ENCODE results near the gene BCL2. TPM values are rescaled to one million over a fixed set of nuclear protein-coding genes. Genes with fewer than 3 reads are reported as not detected.

Gene BCL2
- total RNA-seq, 1 experiment from 2014 or later, result 1.3 TPM

- H2AK5ac ChIP-seq (ENCODE audit: insufficient read length, low read length), result no peak overlapping the region
- H2BK5ac ChIP-seq (ENCODE audit: insufficient read length, low read length), result no peak overlapping the region
- Mint-ChIP-seq H3K27ac (0 out of 7 replicates have a peak overlapping the region, but pooled peaks of 1 of the 3 experiments have one; percentile 34), H3K36me3 (ENCODE audit: insufficient read depth in 1 of 3, low read depth in 3 of 3) (peaks cover 23 to 83% (median 65%) of the 10 kb centered on the region in 3 experiments; a peak in 6 of 7 replicates), H3K9me3 (no peaks in the 10 kb centered on the region), H3K4me3 (no peak overlapping the region), H3K4me1 (peaks cover under 1 to 4% of the 10 kb centered on the region in 2 experiments; a peak in 3 of 4 replicates), H3K27me3 (ENCODE audit: low read depth) (no peaks in the 10 kb centered on the region)
- H2BK12ac ChIP-seq (ENCODE audit: insufficient read length, low read depth, low read length), result no peak overlapping the region
- no peak overlapping the region for H4K5ac ChIP-seq (ENCODE audit: insufficient read length, low read depth, low read length)
- TF ChIP-seq, protein P1, sequence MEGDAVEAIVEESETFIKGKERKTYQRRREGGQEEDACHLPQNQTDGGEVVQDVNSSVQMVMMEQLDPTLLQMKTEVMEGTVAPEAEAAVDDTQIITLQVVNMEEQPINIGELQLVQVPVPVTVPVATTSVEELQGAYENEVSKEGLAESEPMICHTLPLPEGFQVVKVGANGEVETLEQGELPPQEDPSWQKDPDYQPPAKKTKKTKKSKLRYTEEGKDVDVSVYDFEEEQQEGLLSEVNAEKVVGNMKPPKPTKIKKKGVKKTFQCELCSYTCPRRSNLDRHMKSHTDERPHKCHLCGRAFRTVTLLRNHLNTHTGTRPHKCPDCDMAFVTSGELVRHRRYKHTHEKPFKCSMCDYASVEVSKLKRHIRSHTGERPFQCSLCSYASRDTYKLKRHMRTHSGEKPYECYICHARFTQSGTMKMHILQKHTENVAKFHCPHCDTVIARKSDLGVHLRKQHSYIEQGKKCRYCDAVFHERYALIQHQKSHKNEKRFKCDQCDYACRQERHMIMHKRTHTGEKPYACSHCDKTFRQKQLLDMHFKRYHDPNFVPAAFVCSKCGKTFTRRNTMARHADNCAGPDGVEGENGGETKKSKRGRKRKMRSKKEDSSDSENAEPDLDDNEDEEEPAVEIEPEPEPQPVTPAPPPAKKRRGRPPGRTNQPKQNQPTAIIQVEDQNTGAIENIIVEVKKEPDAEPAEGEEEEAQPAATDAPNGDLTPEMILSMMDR (conservative IDR thresholded peaks at IDR 0.05), result no peak
- no peak for DNase-seq
- H4K20me1 ChIP-seq (ENCODE audit: control insufficient read depth, insufficient read depth, insufficient read length), result no peaks in the 10 kb centered on the region
- no peak overlapping the region for H4K91ac ChIP-seq (ENCODE audit: insufficient read length, low read depth, low read length)
- no peak overlapping the region for H3K23ac ChIP-seq (ENCODE audit: insufficient read length, low read depth, low read length)
- H4K8ac ChIP-seq (replicated peaks; ENCODE audit: insufficient read length, low read depth, low read length), result no peak overlapping the region
- H3K79me2 ChIP-seq (ENCODE audit: insufficient read depth, low read length), result no peaks in the 10 kb centered on the region
- no peak overlapping the region for H3K9ac ChIP-seq (ENCODE audit: extremely low read depth, insufficient read length, low read length)
- no CpG with 5 or more reads among the region's 7 CpGs for WGBS (ENCODE audit: extremely low coverage, insufficient read length, low lambda C conversion rate)
- H3T11ph ChIP-seq (ENCODE audit: low read length), result no peak overlapping the region
- no peaks in the 10 kb centered on the region for H3K79me1 ChIP-seq (ENCODE audit: insufficient read depth, low read depth, low read length, poor library complexity, severe bottlenecking)
- H3K23me2 ChIP-seq (ENCODE audit: insufficient read length, low read depth, low read length, poor library complexity, severe bottlenecking), result no peaks in the 10 kb centered on the region
- no peak overlapping the region for H3K14ac ChIP-seq (ENCODE audit: insufficient read depth, low read length)
- H3K4me1 ChIP-seq (ENCODE audit: insufficient read depth, low read length), result no peaks in the 10 kb centered on the region
- H3K9me3 ChIP-seq (ENCODE audit: control insufficient read depth, low read depth, low read length), result no peaks in the 10 kb centered on the region
- H3K27me3 ChIP-seq (ENCODE audit: insufficient read depth, low read length), result no peaks in the 10 kb centered on the region
- no peak overlapping the region for H2BK15ac ChIP-seq (ENCODE audit: low read depth, low read length)
- H2BK20ac ChIP-seq (ENCODE audit: low read depth, low read length, poor library complexity, severe bottlenecking), result no peak overlapping the region
- H3K56ac ChIP-seq (ENCODE audit: insufficient read length, low read depth, low read length), result no peak overlapping the region
- H2BK120ac ChIP-seq (ENCODE audit: low read depth, low read length, poor library complexity, severe bottlenecking), result no peak overlapping the region
- no peak overlapping the region for H3K18ac ChIP-seq (ENCODE audit: insufficient read length, low read depth, low read length)
- no peak overlapping the region for H3K4me2 ChIP-seq (ENCODE audit: insufficient read depth, insufficient read length, low read length)
- H2AFZ ChIP-seq (ENCODE audit: low read length), result no peak overlapping the region
- no peak overlapping the region for H3K4ac ChIP-seq (ENCODE audit: low read depth, low read length)
- H3K27ac ChIP-seq (ENCODE audit: insufficient read length, low read depth, low read length), result no peak overlapping the region
These were observed 26.5 kb upstream of the BCL2 start for GRCh38 chr18:63346031-63346430.

Measured in H9 (cell line).